Mesothelial cell of epicardium (in vitro differentiated cells): ENCODE data around the gene RACGAP1. TPM values are rescaled to one million over a fixed set of nuclear protein-coding genes. Genes with fewer than 3 reads are reported as not detected.

Experiments
- DNase-seq, 2 experiments: peaks; one replicate each; pipeline ENCODE4 v3.0.0; 2021; ENCODE audit warnings: low spot score in 2 of 2; ENCODE audit not compliant: unreplicated experiment in 2 of 2
- H3K27ac Mint-ChIP-seq: 2 replicates; pipeline ENCODE4 v1.8.0; 2021; ENCODE audit warnings: mixed read lengths
- H3K27me3 Mint-ChIP-seq: 2 replicates; pipeline ENCODE4 v1.8.0; 2021; ENCODE audit warnings: low read depth, mixed read lengths
- H3K36me3 Mint-ChIP-seq: 2 replicates; pipeline ENCODE4 v1.8.0; 2021; ENCODE audit warnings: mixed read lengths
- H3K4me1 Mint-ChIP-seq: 2 replicates; pipeline ENCODE4 v1.8.0; 2021; ENCODE audit warnings: mixed read lengths
- H3K4me3 Mint-ChIP-seq: 2 replicates; pipeline ENCODE4 v1.8.0; 2021; ENCODE audit warnings: mild to moderate bottlenecking, moderate library complexity, mixed read lengths
- H3K9me3 Mint-ChIP-seq: 2 replicates; pipeline ENCODE4 v1.8.0; 2021; ENCODE audit warnings: mixed read lengths
- CTCF ChIP-seq: fragments of 200-600 bp; sonication (generic); IDR thresholded peaks from one replicate; pipeline ENCODE4 v1.5.0; 2021; ENCODE audit warnings: antibody characterized with exemption; ENCODE audit not compliant: unreplicated experiment
- total RNA-seq: library from RNA; stranded (reverse); gene quantifications from 3 replicates; pipeline ENCODE4 v1.2.1, GENCODE V29; 2021

RACGAP1 gene
- total RNA-seq, 1 donor from 2014 or later, result 29.8 TPM

- DNase-seq, result no peak
- H3K27me3 Mint-ChIP-seq, result peaks cover 22% of the 10 kb centered on the region
- H3K4me1 Mint-ChIP-seq, result peaks cover 26% of the 10 kb centered on the region
- no peak overlapping the region for H3K4me3 Mint-ChIP-seq
- no peaks in the 10 kb centered on the region for H3K36me3 Mint-ChIP-seq
- no peaks in the 10 kb centered on the region for H3K9me3 Mint-ChIP-seq
- peak overlapping the region; percentile 58 for H3K27ac Mint-ChIP-seq
- no peak for TF ChIP-seq CTCF
These were observed 24.2 kb upstream of the RACGAP1 start for GRCh38 chr12:50049254-50050118.

- Mint-ChIP-seq H3K4me1 (peaks cover 25% of the 10 kb centered on the region), H3K27me3 (peaks cover 14% of the 10 kb centered on the region), H3K27ac (no peak overlapping the region), H3K9me3 (no peaks in the 10 kb centered on the region), H3K4me3 (no peak overlapping the region), H3K36me3 (no peaks in the 10 kb centered on the region)
- TF ChIP-seq CTCF, result no peak
- DNase-seq, result no peak
These were observed 22.5 kb upstream of the RACGAP1 start for GRCh38 chr12:50047693-50048250.

GRCh38 chr12:50043854-50044253 is 18.6 kb upstream of the RACGAP1 start:
- no peaks in the 10 kb centered on the region for H3K36me3 Mint-ChIP-seq
- no peak overlapping the region for H3K27ac Mint-ChIP-seq
- peaks cover 19% of the 10 kb centered on the region for H3K4me1 Mint-ChIP-seq
- H3K4me3 Mint-ChIP-seq, result no peak overlapping the region
- H3K9me3 Mint-ChIP-seq, result no peaks in the 10 kb centered on the region
- no peaks in the 10 kb centered on the region for H3K27me3 Mint-ChIP-seq
- no peak for DNase-seq
- no peak for TF ChIP-seq CTCF

- H3K27ac Mint-ChIP-seq, result no peak overlapping the region
- H3K4me3 Mint-ChIP-seq, result no peak overlapping the region
- no peaks in the 10 kb centered on the region for H3K9me3 Mint-ChIP-seq
- H3K27me3 Mint-ChIP-seq, result no peaks in the 10 kb centered on the region
- no peak for TF ChIP-seq CTCF
- no peaks in the 10 kb centered on the region for H3K36me3 Mint-ChIP-seq
- peaks cover 20% of the 10 kb centered on the region for H3K4me1 Mint-ChIP-seq
- no peak for DNase-seq
These were observed 18.0 kb upstream of the RACGAP1 start for GRCh38 chr12:50043308-50043707.

GRCh38 chr12:50042693-50043092 is 17.4 kb upstream of the RACGAP1 start:
- Mint-ChIP-seq H3K4me3 (no peak overlapping the region), H3K4me1 (peaks cover 20% of the 10 kb centered on the region), H3K27me3 (no peaks in the 10 kb centered on the region), H3K27ac (no peak overlapping the region), H3K9me3 (no peaks in the 10 kb centered on the region), H3K36me3 (no peaks in the 10 kb centered on the region)
- no peak for DNase-seq
- no peak for TF ChIP-seq CTCF
